Stimulated activated CD8-positive, alpha-beta memory T cell treated with anti-CD3 and anti-CD28 coated beads, Interleukin-15, amount 100 ng/mL, for 4 hours (primary cell): ENCODE data around the gene IQUB.
"Not testable (repeated sequence)": the region's sequence is repeated elsewhere in the genome, so short reads cannot be mapped to it uniquely, and the experiment has no call there.

Source experiments
- DNase-seq, 2 donors: peaks; one replicate each; pipeline ENCODE4 v3.0.0-alpha.2; 2020; ENCODE audit warnings: low read depth in 2 of 2

Gene IQUB

DNA sequence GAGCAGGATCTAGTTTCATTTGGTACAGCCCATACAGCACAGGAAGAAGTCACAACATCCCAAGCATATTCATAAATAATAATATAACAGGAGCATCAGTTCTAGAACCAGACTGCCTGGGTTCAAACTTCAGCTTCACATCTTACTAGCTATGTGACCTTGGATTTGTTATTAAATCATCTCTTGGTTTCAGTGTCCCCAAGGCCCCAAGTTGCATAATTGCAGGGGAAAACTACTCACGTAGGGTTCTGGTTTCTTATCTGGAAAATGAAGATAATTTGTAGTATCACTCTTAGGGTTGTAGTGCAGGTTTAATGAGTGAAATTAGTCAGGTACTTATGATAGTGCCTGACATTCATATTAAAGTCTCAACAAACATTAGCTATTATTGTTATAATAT is 5.5 kb upstream of the IQUB start:
- DNase-seq: no peak

DNA sequence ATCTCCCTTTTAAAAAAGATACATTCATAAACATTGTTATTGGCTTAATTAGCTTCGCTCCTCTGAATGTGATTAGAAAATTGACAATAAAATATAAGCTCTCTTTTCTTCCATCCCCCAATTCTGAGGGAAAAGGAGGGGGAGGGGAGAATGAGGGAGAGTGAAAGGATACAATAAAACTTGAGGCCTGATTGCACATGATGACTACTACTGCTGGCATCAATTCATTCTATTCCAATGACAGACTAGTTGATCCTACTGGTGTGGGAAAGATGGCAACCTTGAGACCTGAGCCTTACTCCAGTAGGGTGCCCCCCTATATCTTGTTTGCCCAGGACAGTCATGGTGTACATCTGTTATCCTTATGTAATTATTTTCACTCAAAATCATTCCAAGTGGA is 4.5 kb upstream of the IQUB start:
- no peak for DNase-seq

- DNase-seq: no peak
Observed at GRCh38 chr7:123538189-123538714, 3.9 kb upstream of the IQUB start.

GRCh38 chr7:123537026-123537642 is 2.7 kb upstream of the IQUB start:
- DNase-seq: no peak

DNA sequence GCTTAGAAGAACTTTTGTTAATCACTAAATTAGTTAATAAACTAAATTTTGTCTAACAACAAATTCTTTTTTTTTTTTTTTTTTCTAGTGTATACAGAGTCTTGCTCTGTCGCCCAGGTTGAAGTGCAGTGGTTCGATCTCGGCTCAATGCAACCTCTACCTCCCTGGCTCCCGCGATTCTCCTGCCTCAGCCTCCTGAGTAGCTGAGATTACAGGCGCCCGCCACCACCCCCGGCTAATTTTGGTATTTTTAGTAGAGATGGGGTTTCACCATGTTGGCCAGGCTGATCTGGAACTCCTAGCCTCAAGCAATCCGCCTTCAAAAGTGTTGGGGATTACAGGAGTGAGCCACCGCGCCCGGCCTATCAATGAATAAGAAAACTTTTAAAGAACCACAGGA is 1.1 kb upstream of the IQUB start:
- no peak for DNase-seq

DNA sequence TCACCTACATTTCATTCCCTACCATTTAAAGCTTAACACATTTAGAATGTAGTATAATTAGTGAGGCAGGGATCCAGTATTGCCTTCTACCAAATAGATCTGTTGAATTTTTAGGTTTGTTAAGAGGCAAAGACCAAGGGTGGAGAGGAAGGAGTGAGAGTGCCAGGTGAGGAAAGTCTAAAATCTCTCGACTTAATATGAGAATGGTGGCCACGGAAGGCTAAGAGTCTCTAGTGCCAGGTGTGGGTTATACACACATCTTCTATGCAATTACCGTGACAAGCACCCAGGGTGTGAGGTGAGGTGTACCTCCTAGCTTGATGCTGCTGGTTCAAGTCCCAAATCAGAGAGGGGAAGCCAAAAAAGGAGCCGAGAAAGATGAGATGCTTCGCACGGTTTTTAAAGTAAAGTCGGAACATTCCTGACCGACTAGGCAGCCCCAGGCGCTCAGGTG is 439 bp downstream of the IQUB start:
- no peak for DNase-seq

DNA sequence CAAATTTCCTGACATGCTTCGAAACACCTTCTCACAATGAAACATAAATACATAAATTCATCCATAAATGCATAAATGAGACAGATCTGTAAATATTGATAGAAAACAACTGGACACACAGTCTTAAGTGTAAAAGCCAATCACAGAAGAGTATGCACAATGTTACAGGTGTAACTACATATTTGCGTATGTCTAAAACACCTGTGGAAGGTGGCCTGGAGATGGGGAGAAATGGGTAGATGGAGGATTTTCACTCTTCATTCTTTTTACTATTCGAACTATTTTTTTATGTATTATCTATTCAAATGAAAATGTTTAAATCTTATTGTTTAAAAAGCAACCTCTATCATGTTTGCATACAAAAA is 860 bp downstream of the IQUB start:
- no peak for DNase-seq

- not testable (repeated sequence) for DNase-seq
Observed at GRCh38 chr7:123532788-123533552, 1.4 kb downstream of the IQUB start.

- DNase-seq: not testable (repeated sequence)
Observed at GRCh38 chr7:123532343-123532742, 2.1 kb downstream of the IQUB start.

DNA sequence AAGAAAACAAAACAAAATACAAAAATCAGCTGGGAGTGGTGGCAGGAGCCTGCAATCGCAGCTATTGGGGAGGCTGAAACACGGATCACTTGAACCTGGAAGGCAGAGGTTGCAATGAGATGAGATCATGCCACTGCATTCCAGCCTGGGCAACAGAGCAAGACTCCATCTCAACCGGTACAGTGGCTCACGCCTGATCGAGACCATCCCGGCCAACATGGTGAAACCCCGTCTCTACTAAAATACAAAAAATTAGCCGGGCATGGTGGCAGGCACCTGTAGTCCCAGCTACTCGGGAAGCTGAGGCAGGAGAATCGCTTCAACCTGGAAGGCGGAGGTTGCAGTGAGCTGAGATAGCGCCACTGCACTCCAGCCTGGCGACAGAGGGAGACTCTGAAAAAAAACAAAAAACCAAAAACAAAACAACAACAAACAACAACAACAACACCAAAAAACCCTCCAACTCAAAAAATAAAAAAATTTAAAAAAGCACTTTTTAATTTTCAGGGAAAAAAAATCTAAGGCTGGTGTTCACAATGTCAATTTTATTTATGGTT is 4.3 kb downstream of the IQUB start:
- DNase-seq: not testable (repeated sequence)

GRCh38 chr7:123528265-123528664 is 6.1 kb downstream of the IQUB start:
- no peak for DNase-seq

- not testable (repeated sequence) for DNase-seq
Observed at GRCh38 chr7:123527712-123528225, 6.6 kb downstream of the IQUB start.

GRCh38 chr7:123526533-123526932 is 7.9 kb downstream of the IQUB start:
- DNase-seq: not testable (repeated sequence)

DNA sequence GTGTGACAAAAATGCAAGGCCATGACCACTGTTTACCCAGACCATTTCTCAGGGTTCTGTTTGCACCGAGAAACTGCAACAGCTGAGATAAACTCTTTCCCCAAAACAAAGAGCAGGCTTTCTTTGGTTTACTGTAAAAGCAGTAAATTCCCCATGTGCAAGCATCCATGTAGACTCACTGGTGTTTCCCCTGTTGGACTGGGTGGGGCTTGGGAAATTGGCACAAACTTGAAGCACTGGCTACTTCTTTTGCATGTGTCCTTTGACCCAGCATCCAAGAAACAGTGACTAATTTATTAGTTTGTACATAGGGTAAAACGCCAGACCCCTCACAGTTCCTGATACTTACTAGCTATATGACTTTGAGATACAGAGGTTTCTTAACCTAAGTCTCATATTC is 12.3 kb downstream of the IQUB start:
- DNase-seq: no peak

- DNase-seq: no peak
Observed at GRCh38 chr7:123505221-123505620, 29.2 kb downstream of the IQUB start.

GRCh38 chr7:123502201-123502600 is 32.2 kb downstream of the IQUB start:
- no peak for DNase-seq

GRCh38 chr7:123500878-123501489 is 33.4 kb downstream of the IQUB start:
- DNase-seq: no peak

GRCh38 chr7:123499211-123499970 is 35.0 kb downstream of the IQUB start:
- no peak for DNase-seq

DNA sequence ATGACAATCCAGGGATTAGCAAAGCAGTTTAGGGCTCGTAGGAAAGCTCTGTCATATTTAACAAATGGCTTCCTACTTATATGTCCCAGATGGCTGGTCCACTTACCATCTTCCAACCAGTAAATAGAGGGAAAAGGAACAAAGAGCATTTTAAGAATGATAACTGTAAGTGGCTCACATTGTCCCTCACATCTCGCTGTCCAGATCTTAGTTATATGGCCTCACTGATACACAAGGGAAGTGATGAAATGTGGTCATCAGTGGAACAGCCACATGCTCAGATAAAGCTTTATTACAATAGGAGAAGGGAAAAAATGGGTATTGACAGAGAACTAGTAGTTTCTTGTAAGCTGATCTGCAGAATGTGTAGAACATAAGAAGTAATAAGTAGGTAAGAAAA is 35.8 kb downstream of the IQUB start:
- no peak for DNase-seq

DNA sequence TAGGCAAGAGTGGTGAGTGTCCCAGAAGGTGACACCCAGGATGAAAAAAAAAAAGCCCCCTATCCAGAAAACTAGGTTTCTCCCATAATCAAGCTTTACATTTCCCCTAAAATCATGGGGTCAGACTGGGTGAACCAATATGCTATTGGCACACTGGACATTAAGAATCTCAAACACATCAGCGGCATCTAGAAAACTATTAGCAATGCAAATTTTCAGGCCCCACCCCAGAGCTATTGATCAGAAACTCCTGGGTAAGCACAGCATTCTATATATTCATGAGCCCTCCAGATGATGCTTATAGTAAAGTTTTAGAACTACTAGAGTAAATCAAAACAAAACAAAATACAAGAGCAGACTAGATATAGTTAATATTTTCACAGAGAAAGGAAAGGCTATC is 36.4 kb downstream of the IQUB start:
- no peak for DNase-seq

- no peak for DNase-seq
Observed at GRCh38 chr7:123494193-123494796, 40.1 kb downstream of the IQUB start.
